Measurements from ENCODE around the gene CALML6. TPM values are rescaled to one million over a fixed set of nuclear protein-coding genes. Genes with fewer than 3 reads are reported as not detected.

CALML6 gene
- total and polyA plus RNA-seq, 8 donors: 0.39 to 4.4 (median 1.1) TPM

- Histone ChIP-seq H3K4me3 (no peak overlapping the region), H3K27ac (no peak overlapping the region), H3K9me3 (no peaks in the 10 kb centered on the region), H3K36me3 (no peaks in the 10 kb centered on the region), H3K4me1 (peaks cover 0 to 7% (median 0%) of the 10 kb centered on the region in 3 donors), H3K27me3 (no peaks in the 10 kb centered on the region)
- intact Hi-C loops (cut with DNase I): no loop called here
- no peak for TF ChIP-seq CTCF (IDR thresholded peaks at IDR 0.05)
- DNase-seq: peak in 3 of 6 donors; percentile 24 to 71 (median 57)
- no peak for ATAC-seq
- 41 to 43% methylated on average over 16 to 18 of the region's 18 CpGs for WGBS, 2 donors
- no peak for FAIRE-seq
These were observed 9.3 kb downstream of the CALML6 start for GRCh38 chr1:1924386-1924785.

GRCh38 chr1:1924849-1925248 is 9.8 kb downstream of the CALML6 start:
- Histone ChIP-seq H3K36me3 (no peaks in the 10 kb centered on the region), H3K4me3 (no peak overlapping the region), H3K4me1 (peaks cover 0 to 7% (median 0%) of the 10 kb centered on the region in 3 donors), H3K9me3 (no peaks in the 10 kb centered on the region), H3K27me3 (no peaks in the 10 kb centered on the region), H3K27ac (no peak overlapping the region)
- 91 to 94% methylated on average over 21 of the region's 21 CpGs for WGBS, 2 donors
- FAIRE-seq: no peak
- intact Hi-C loops (cut with DNase I): no loop called here
- no peak for ATAC-seq
- DNase-seq: peak in 2 of 6 donors; percentile 40 to 69
- no peak for TF ChIP-seq CTCF (IDR thresholded peaks at IDR 0.05)

- Histone ChIP-seq H3K36me3 (no peaks in the 10 kb centered on the region), H3K27me3 (no peaks in the 10 kb centered on the region), H3K27ac (no peak overlapping the region), H3K4me3 (no peak overlapping the region), H3K4me1 (peaks cover 0 to 7% (median 0%) of the 10 kb centered on the region in 3 donors), H3K9me3 (no peaks in the 10 kb centered on the region)
- 81 to 88% methylated on average over 25 to 27 of the region's 27 CpGs for WGBS, 2 donors
- no peak for FAIRE-seq
- intact Hi-C loops (cut with DNase I): no loop called here
- TF ChIP-seq CTCF (IDR thresholded peaks at IDR 0.05): no peak
- ATAC-seq: no peak
- DNase-seq: peak in 4 of 6 donors; percentile 19 to 63 (median 46)
These were observed 10.6 kb downstream of the CALML6 start for GRCh38 chr1:1925437-1926345.

GRCh38 chr1:1926346-1926811 is 11.3 kb downstream of the CALML6 start:
- intact Hi-C loops (cut with DNase I): no loop called here
- no peak overlapping the region for H3K4me3 ChIP-seq
- no peak for TF ChIP-seq CTCF (IDR thresholded peaks at IDR 0.05)
- no peak for ATAC-seq
- peaks cover 0 to 7% (median 0%) of the 10 kb centered on the region in 3 donors for H3K4me1 ChIP-seq
- no peaks in the 10 kb centered on the region for H3K9me3 ChIP-seq
- no peak for FAIRE-seq
- WGBS, 2 donors: 75 to 77% methylated on average over 26 of the region's 26 CpGs
- H3K27me3 ChIP-seq: no peaks in the 10 kb centered on the region
- H3K36me3 ChIP-seq: no peaks in the 10 kb centered on the region
- H3K27ac ChIP-seq: no peak overlapping the region
- peak in 3 of 6 donors; percentile 18 to 70 (median 45) for DNase-seq
